Lower lobe of right lung (tissue), 2 donors: ENCODE measurements around the gene ARHGAP28. TPM values are rescaled to one million over a fixed set of nuclear protein-coding genes. Genes with fewer than 3 reads are reported as not detected.

ENCODE experiments used
- ATAC-seq, 2 donors: fragments of 200-7000 bp; cut with Tn5 transposase; one replicate each; pipeline ENCODE4 v1.9.1; 2020 to 2022; ENCODE audit warnings: mild to moderate bottlenecking in 2 of 2, moderate library complexity in 2 of 2
- DNase-seq: peaks from one replicate; pipeline ENCODE4 v3.0.0-alpha.2; 2020
- H3K27ac ChIP-seq: fragments of 200-600 bp; one replicate; pipeline ENCODE4 v1.8.0; 2022
- H3K27me3 ChIP-seq: fragments of 200-600 bp; one replicate; pipeline ENCODE4 v1.8.0; 2022; ENCODE audit warnings: low read depth
- H3K36me3 ChIP-seq: fragments of 200-600 bp; one replicate; pipeline ENCODE4 v1.8.0; 2022; ENCODE audit warnings: mild to moderate bottlenecking
- H3K4me1 ChIP-seq: fragments of 200-600 bp; one replicate; pipeline ENCODE4 v1.8.0; 2022
- H3K4me3 ChIP-seq: fragments of 200-600 bp; one replicate; pipeline ENCODE4 v1.8.0; 2022; ENCODE audit warnings: mild to moderate bottlenecking
- H3K9me3 ChIP-seq: fragments of 200-600 bp; one replicate; pipeline ENCODE4 v1.8.0; 2022
- CTCF ChIP-seq: fragments of 200-600 bp; IDR thresholded peaks from one replicate; pipeline ENCODE4 v1.8.0; 2022; ENCODE audit warnings: antibody characterized with exemption, mild to moderate bottlenecking
- intact Hi-C: fragments of 100-400 bp; cut with DNase I; formaldehyde crosslinking; loops from one replicate; pipeline ENCODE4 v1.11.0; 2022
- total RNA-seq: library from RNA; stranded (reverse); fragmentation: NEBNext Ultra II Directional; extraction: Animal tissue kit (Norgen Biotek cat#: 25700); gene quantifications from one replicate; pipeline ENCODE4 v1.2.1, GENCODE V29; 2021
- donor health status: DM: no; HTN: yes; CAD: no; lungs with severe emphysema.

ARHGAP28 gene
- total RNA-seq, 1 donor from 2014 or later = 13.1 TPM

GRCh38 chr18:6885006-6885481, 155.5 kb downstream of the ARHGAP28 start:
- intact Hi-C loops = loop anchor here (5.0 kb wide), 1 partner anchor 343 kb away; no protein-coding TSS in a partner anchor
- no peak for TF ChIP-seq CTCF
- Histone ChIP-seq H3K4me1 (no peaks in the 10 kb centered on the region), H3K4me3 (no peak overlapping the region), H3K9me3 (no peaks in the 10 kb centered on the region), H3K27ac (peak overlapping the region; percentile 20), H3K36me3 (no peaks in the 10 kb centered on the region), H3K27me3 (no peaks in the 10 kb centered on the region)
- ATAC-seq (peak in 1 of 2 donors; percentile 17), DNase-seq (no peak)

DNA sequence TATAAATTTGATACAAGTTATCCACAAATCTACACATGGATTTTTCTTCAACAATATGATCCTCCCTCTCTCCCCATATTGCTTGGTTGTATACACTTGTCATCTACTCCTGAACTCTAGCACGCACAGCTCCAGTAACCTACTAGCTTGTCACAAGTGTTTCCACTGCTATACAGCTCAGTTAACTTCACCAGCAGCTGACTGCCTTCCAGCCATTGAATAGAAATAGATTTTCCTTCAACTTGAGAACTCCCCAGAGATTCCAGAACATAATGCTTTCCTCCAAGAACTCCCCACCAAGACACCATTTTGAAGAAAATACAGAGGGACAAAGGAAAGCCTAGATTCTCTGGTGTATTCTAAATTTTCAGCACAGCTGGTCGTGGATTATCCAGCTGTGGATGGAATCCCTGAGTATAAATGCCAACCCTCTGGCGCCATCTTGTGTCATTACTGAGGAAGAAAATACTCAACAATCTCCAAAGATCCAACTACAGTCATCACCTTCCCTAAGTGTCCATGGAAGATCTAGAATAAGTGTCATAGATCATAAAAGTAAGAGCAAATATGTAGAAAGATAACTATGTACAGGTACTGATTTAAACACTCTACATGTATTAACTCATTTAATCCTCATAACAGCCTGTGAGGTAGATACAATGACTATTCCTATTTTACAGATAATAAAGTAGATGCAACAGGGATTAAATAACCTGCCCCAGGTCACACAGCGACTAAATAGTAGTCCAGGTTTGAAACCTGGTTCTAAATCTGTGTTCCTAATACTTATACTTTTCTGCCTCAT, 156.7 kb downstream of the ARHGAP28 start:
- Histone ChIP-seq H3K27me3 (no peaks in the 10 kb centered on the region), H3K4me1 (no peaks in the 10 kb centered on the region), H3K9me3 (no peaks in the 10 kb centered on the region), H3K36me3 (peaks cover 10% of the 10 kb centered on the region), H3K27ac (no peak overlapping the region), H3K4me3 (no peak overlapping the region)
- TF ChIP-seq CTCF = peak; percentile 60
- intact Hi-C loops = loop anchor here (5.0 kb wide), 1 partner anchor 344 kb away; no protein-coding TSS in a partner anchor
- DNase-seq (no peak), ATAC-seq (peak; percentile 59 to 75)

DNA sequence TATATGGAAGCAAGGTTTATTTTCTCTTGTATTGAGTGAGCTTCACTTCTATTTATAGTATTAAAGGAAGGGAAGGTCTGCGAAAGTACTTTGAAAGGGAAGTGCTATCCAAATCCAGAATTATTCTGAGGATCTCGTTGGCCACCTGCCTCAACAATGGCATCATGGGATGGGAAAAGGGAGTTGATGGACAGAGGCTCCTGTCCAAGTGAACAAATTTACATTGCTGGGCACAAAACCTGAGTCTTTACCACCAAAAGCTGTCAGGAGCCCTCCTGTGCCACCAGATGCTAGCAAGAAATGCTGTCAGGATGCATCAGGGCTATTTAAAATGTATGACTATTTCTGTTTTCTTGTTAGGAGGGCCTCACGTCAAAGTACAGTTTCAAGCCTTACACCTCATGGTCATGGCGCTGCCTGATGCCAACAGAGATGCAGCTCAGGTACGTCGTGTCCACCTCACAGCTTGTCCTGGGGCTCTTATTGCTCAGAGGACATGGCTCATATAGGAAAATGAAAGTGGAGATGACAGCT, 157.3 kb downstream of the ARHGAP28 start:
- H3K4me1 ChIP-seq = no peaks in the 10 kb centered on the region
- ATAC-seq = no peak
- intact Hi-C loops = loop anchor here (5.0 kb wide), 1 partner anchor 345 kb away; no protein-coding TSS in a partner anchor

GRCh38 chr18:6891788-6892187, 162.3 kb downstream of the ARHGAP28 start:
- TF ChIP-seq CTCF = no peak

More for the DNA sequence above, 157.3 kb downstream of the ARHGAP28 start:
- Histone ChIP-seq H3K9me3 (no peaks in the 10 kb centered on the region), H3K27me3 (no peaks in the 10 kb centered on the region), H3K27ac (no peak overlapping the region), H3K4me3 (no peak overlapping the region), H3K36me3 (peaks cover 10% of the 10 kb centered on the region)
- no peak for DNase-seq
- no peak for TF ChIP-seq CTCF

DNA sequence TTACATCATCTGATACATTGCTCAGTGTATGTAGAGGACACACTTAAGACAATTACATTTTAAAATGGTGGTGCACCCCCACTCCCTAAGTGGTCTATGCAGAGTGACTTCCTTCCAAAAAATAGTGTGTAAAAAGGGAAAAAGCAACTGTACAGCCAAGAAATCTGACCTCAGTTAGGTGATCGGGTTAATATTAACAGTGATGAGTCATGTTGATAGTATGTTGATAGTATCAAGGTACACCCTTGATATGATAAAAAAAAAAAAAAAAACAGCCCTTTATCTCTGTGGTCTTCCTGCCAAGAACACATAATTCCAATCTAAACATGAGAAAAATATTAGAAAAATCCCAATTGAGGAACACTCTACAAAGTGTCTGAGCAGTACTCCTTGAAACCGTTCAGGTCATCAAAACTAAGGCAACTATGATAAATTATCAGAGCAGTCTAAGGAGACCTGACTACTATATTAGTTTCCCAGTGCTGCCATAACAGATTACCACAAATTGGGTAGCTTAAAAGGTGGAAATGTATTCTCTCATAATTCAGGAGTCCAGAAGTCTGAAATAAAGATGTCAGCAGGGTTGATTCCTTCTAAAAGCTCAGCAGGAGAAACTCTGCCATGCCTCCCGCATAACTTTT, 171.9 kb downstream of the ARHGAP28 start:
- intact Hi-C loops = no loop called here

More at GRCh38 chr18:6891788-6892187, 162.3 kb downstream of the ARHGAP28 start:
- ATAC-seq (no peak), DNase-seq (no peak)
- no peaks in the 10 kb centered on the region for H3K27me3 ChIP-seq
- H3K9me3 ChIP-seq = no peaks in the 10 kb centered on the region
- no peaks in the 10 kb centered on the region for H3K4me1 ChIP-seq
- intact Hi-C loops = no loop called here
- peaks cover 27% of the 10 kb centered on the region for H3K36me3 ChIP-seq
- no peak overlapping the region for H3K27ac ChIP-seq
- H3K4me3 ChIP-seq = no peak overlapping the region

More for the DNA sequence above, 171.9 kb downstream of the ARHGAP28 start:
- Histone ChIP-seq H3K36me3 (no peaks in the 10 kb centered on the region), H3K4me1 (no peaks in the 10 kb centered on the region), H3K27ac (no peak overlapping the region), H3K4me3 (no peak overlapping the region), H3K9me3 (peaks cover 10% of the 10 kb centered on the region), H3K27me3 (no peaks in the 10 kb centered on the region)
- no peak for ATAC-seq
- no peak for DNase-seq
- TF ChIP-seq CTCF = no peak
